Esophagus (tissue), 2 donors: ENCODE results near the gene AADAT. TPM values are rescaled to one million over a fixed set of nuclear protein-coding genes. Genes with fewer than 3 reads are reported as not detected.

Source experiments
- H3K27ac ChIP-seq, 2 donors: one replicate each; pipeline ENCODE4 v1.5.1; 2013; ENCODE audit warnings: low read depth in 2 of 2, mild to moderate bottlenecking in 2 of 2, inconsistent platforms in 1 of 2, low read length in 1 of 2, moderate library complexity in 1 of 2
- H3K27me3 ChIP-seq, 2 donors: one replicate each; pipeline ENCODE4 v1.6.1; 2013; ENCODE audit warnings: low read length in 2 of 2, control low read depth in 1 of 2, mild to moderate bottlenecking in 1 of 2; ENCODE audit not compliant: insufficient read depth in 2 of 2, control insufficient read depth in 1 of 2
- H3K36me3 ChIP-seq, 2 donors: one replicate each; pipeline ENCODE4 v1.6.1; 2013; ENCODE audit warnings: low read length in 1 of 2; ENCODE audit not compliant: control insufficient read depth in 2 of 2, insufficient read depth in 2 of 2
- H3K4me1 ChIP-seq, 2 donors: one replicate each; pipeline ENCODE4 v1.6.1; 2013; ENCODE audit warnings: low read length in 1 of 2; ENCODE audit not compliant: control insufficient read depth in 2 of 2, insufficient read depth in 2 of 2
- H3K4me3 ChIP-seq, 2 donors: one replicate each; pipeline ENCODE4 v1.5.1; 2013; ENCODE audit warnings: low read length in 2 of 2, mild to moderate bottlenecking in 2 of 2, low read depth in 1 of 2, moderate library complexity in 1 of 2
- H3K9me3 ChIP-seq, 2 donors: one replicate each; pipeline ENCODE4 v1.6.1; 2013; ENCODE audit warnings: mild to moderate bottlenecking in 2 of 2, low read depth in 1 of 2, low read length in 1 of 2, moderate library complexity in 1 of 2; ENCODE audit not compliant: control insufficient read depth in 2 of 2, insufficient read depth in 1 of 2
- WGBS, 2 donors: extraction: QIAGEN DNeasy Blood & Tissue Kit; methylation state at CpG; one replicate each; pipeline ENCODE4 v1.1.7; 2013; 5-methylcytosine and 5-hydroxymethylcytosine counted together
- polyA plus RNA-seq, 2 donors: library from polyadenylated mRNA; stranded (reverse); fragments of 200-250 nt; gene quantifications; one replicate each; pipeline ENCODE4 v1.2.3, GENCODE V29; 2013
- donor health status: healthy with polysubstance abuse.
- donor health status: Bipolar disorder and iron deficiency.

Gene AADAT
- polyA plus RNA-seq, 2 donors, result 1.8 to 2.4 TPM

DNA sequence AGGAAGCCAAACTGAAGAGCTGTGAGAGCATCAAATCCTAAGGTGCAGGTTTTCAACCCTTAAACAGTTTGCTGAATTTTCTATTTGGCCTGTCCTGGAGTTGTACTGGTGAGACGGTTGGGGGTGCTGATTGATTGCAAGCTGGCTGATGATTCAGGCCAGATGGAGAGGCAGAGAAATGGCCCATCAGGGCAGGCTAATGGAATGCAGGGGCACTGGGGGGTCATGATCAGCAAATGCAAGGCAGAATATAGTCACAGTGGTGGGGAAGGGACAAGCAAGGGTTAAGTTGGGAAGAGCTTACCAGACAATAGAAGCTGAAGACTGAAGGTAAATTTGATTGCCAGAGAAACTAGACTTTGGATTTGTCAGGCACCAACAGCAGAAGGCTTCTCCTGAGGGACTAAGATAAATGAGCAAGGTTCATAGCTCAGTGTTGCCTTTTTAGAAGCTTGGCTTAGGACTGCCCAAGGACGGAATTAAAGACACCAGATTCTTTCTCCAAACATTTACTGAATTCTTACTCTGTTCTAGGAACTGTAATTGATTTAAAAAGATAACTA is 4.3 kb upstream of the AADAT start:
- H3K4me3 ChIP-seq, result no peak overlapping the region
- H3K27ac ChIP-seq, result no peak overlapping the region
- H3K4me1 ChIP-seq, result peaks cover 0 to 2% of the 10 kb centered on the region in 2 donors
- peaks cover 0 to 3% of the 10 kb centered on the region in 2 donors for H3K9me3 ChIP-seq
- no peaks in the 10 kb centered on the region for H3K36me3 ChIP-seq
- H3K27me3 ChIP-seq, result no peaks in the 10 kb centered on the region
- WGBS, 2 donors, result 56 to 67% methylated on average over 2 of the region's 2 CpGs

DNA sequence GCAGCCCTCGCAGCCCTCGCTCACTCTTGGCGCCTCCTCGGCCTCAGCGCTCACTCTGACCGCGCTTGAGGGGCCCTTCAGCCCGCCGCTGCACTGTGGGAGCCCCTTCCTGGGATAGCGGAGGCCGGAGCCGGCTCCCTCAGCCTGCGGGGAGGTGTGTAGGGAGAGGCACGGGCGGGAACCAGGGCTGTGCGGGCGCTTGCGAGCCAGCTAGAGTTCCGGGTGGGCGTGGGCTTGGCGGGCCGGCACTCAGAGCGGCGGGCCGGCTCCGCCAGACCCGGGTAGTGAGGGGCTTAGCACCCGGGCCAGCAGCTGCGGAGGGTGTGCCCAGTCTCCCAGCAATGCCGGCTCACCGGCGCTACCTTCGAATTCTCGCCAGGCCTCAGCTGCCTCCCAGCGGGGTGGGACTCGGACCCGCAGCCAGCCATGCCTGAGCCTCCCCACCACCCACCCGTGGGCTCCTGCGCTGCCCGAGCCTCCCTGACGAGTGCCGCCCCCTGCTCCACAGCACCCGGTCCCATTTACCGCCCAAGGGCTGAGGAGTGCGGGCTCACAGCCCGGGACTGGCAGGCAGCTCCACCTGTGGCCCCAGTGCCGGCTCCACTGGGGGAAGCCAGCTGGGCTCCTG is 1.4 kb upstream of the AADAT start:
- no peak overlapping the region for H3K27ac ChIP-seq
- H3K27me3 ChIP-seq, result no peaks in the 10 kb centered on the region
- peaks cover 0 to 3% of the 10 kb centered on the region in 2 donors for H3K4me1 ChIP-seq
- no peak overlapping the region for H3K4me3 ChIP-seq
- H3K36me3 ChIP-seq, result no peaks in the 10 kb centered on the region
- peaks cover 0 to 3% of the 10 kb centered on the region in 2 donors for H3K9me3 ChIP-seq
- WGBS, 2 donors, result 91 to 94% methylated on average over 36 to 47 of the region's 47 CpGs

DNA sequence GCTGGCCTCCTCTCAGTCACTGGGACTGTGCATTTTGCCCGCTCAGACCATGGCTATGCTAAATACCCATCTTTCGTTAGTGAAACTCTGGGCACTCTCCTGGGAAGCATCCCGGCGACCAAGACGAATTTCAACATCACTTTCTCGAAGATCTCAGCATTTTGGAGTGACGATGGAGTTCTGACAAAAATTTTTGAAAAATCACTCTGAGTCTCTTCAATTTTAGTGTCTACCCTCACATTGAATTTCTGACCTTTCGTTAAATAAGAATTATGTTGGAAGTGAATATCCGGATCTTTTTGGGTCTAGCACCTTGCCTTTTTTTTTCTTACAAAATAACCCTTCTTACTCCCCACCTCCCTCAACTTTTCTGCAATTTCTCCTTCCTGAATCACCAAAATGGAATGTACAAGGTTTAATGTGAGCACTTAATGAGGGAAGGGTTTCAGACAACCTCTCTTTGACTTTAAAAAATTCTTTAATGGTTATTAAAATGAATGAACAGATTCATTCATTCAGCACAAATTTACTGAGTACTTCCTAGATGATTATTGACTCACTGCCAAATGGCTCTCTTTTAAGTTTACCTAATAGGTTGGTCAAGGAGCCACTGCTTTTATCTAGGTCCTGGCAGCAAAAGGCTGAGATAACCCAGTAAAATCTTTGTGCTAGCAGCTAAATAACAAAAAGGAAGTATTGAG is 746 bp upstream of the AADAT start:
- peaks cover 0 to 3% of the 10 kb centered on the region in 2 donors for H3K4me1 ChIP-seq
- H3K27me3 ChIP-seq, result no peaks in the 10 kb centered on the region
- no peaks in the 10 kb centered on the region for H3K36me3 ChIP-seq
- 13% methylated on average over 9 of the region's 9 CpGs for WGBS, 2 donors
- H3K27ac ChIP-seq, result peak overlapping the region in 1 of 2 donors; percentile 3
- H3K9me3 ChIP-seq, result peaks cover 0 to 3% of the 10 kb centered on the region in 2 donors
- H3K4me3 ChIP-seq, result peak overlapping the region; percentile 47 to 59

DNA sequence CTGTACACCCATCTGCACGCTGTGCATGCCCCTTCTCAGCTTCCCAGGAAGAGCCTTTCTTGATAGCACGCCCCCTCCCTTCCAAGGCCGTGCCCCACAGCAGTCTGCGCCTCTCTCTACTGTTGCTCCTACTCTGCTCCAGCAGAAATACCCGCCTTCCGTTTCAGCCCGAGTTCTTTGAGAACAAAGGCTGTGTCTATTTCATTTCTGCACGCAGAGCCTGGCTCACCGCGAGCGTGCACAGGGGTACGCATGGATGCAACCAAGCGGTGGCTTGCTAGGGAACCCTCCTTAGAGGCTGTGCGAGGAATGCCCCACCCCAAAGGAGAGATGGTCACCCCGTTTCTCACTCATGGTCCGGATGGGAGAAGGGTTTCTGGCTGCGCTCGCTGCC is 485 bp downstream of the AADAT start:
- Histone ChIP-seq H3K4me1 (peaks cover 0 to 3% of the 10 kb centered on the region in 2 donors), H3K27ac (no peak overlapping the region), H3K4me3 (peak overlapping the region; percentile 47 to 59), H3K9me3 (peaks cover 0 to 3% of the 10 kb centered on the region in 2 donors), H3K27me3 (no peaks in the 10 kb centered on the region), H3K36me3 (no peaks in the 10 kb centered on the region)
- 1% methylated on average over 18 of the region's 18 CpGs for WGBS, 2 donors

DNA sequence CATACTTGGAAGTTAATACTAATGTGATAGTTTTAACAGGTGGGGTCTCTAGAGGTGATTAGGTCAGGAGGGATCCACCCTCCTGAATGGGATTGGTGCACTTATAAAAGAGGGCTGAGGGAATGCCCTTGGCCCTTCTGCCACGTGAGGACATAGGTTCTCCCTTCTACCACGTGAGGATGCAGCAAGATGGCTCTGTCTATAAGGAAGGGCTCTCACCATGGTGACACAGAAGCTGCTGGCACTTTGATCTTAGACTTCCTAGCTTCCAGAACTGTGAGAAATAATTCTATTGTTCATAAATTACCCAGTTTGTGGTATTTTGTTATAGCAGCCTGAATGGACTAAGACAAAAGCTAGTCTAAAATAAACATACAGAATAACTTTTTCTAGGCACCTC is 1.0 kb downstream of the AADAT start:
- Histone ChIP-seq H3K27ac (no peak overlapping the region), H3K9me3 (peaks cover 0 to 3% of the 10 kb centered on the region in 2 donors), H3K27me3 (no peaks in the 10 kb centered on the region), H3K4me1 (peaks cover 0 to 3% of the 10 kb centered on the region in 2 donors), H3K4me3 (no peak overlapping the region), H3K36me3 (no peaks in the 10 kb centered on the region)
- WGBS, 2 donors, result 75 to 80% methylated on average over 2 of the region's 2 CpGs

DNA sequence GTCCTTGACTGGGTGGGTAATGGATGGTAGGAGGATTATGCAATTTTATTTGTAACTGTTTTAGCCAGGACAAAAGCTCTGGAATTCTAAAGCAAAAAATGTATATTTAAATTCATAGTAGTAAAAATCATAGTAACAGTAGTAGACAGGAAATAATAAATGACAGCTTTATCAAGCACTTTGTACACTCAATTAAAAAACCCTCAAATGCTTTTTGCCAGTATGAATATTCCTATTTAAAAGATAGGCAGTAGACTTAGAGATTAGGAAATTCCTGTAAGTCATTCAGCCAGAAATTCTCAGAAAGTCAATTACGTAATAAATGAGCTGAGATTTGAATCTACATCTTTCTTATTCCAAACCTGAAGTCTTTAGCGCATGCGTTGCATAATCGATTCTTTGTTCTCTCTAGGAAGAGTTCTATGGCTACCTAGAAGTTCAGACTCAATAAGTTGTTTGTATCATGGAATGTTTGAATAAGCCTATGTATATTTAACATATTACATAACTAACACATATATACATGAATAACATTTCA is 2.5 kb downstream of the AADAT start:
- WGBS, 2 donors, result 40 to 50% methylated on average over 4 of the region's 4 CpGs
- no peaks in the 10 kb centered on the region for H3K36me3 ChIP-seq
- no peak overlapping the region for H3K4me3 ChIP-seq
- H3K9me3 ChIP-seq, result peaks cover 0 to 2% of the 10 kb centered on the region in 2 donors
- no peaks in the 10 kb centered on the region for H3K27me3 ChIP-seq
- no peak overlapping the region for H3K27ac ChIP-seq
- H3K4me1 ChIP-seq, result peaks cover 0 to 3% of the 10 kb centered on the region in 2 donors

DNA sequence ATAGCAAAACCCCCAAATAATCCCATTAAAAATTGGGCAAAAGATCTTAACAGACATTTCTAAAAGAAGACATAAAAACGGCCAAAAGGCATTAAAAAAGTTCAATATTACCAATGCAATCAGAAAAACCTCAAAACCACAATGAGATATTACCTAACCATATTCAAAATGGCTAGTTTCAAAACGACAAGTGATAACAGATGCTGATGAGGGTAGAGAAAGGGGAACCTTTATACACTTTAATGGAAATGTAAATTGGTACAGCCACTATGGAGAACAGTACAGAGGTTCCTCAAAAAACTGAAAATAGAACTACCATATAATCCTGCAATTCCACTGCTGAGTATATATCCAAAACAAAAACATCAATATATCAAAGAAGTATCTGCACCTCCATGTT is 6.2 kb downstream of the AADAT start:
- Histone ChIP-seq H3K36me3 (no peaks in the 10 kb centered on the region), H3K4me3 (no peak overlapping the region), H3K27me3 (no peaks in the 10 kb centered on the region), H3K4me1 (no peaks in the 10 kb centered on the region), H3K27ac (no peak overlapping the region), H3K9me3 (no peaks in the 10 kb centered on the region)
- WGBS, 2 donors, result 70% methylated on average over 2 of the region's 2 CpGs

DNA sequence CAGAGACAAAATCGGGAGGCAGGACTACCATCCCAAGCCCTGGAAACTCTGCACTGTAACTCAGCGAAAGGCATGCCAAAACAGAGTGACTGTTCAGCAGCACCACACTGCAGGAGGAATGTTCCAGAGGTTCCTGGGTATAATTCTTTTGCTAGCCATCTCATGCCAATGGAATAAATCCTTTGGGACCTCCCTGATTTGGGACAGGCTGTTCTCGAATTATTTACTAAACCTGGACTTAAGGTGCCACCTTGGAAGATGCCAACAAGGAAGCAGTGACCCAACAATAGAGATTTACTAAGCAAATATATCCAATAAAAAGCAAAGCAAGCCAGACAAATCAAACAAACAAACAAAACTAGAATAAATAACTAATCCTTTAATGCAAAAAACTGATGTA is 9.3 kb downstream of the AADAT start:
- Histone ChIP-seq H3K27ac (no peak overlapping the region), H3K4me3 (no peak overlapping the region), H3K36me3 (no peaks in the 10 kb centered on the region), H3K27me3 (no peaks in the 10 kb centered on the region), H3K4me1 (no peaks in the 10 kb centered on the region), H3K9me3 (no peaks in the 10 kb centered on the region)
- WGBS, 2 donors, result 75 to 88% methylated on average over 3 of the region's 3 CpGs

DNA sequence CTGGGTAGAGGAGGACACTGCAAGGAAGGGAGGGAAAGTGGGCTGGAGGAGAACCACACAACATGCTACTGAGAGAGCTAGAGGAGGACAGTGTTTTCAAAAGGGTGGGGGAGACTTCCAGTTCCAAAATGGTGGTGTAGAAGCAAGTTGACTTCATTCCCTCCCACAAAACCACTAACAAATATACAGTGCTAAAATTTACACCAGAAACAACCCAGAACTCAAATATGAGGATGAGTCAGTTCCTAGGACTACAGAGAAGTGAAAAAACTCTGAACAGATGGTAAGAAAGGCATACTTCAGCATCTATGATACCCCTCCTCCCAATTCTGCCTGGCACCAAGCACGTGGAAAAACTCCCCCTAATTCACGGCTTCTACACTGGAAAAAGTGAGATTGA is 9.8 kb downstream of the AADAT start:
- H3K9me3 ChIP-seq, result no peaks in the 10 kb centered on the region
- WGBS, 2 donors, result 85 to 87% methylated on average over 2 of the region's 2 CpGs
- H3K27me3 ChIP-seq, result no peaks in the 10 kb centered on the region
- no peak overlapping the region for H3K4me3 ChIP-seq
- H3K4me1 ChIP-seq, result no peaks in the 10 kb centered on the region
- no peaks in the 10 kb centered on the region for H3K36me3 ChIP-seq
- H3K27ac ChIP-seq, result no peak overlapping the region
